Mucosa of descending colon (tissue), 3 donors: ENCODE results near the gene MAGI2. TPM values are rescaled to one million over a fixed set of nuclear protein-coding genes. Genes with fewer than 3 reads are reported as not detected.

Experiments
- ATAC-seq: fragments of 200-7000 bp; cut with Tn5 transposase; one replicate; pipeline ENCODE4 v1.9.1; 2020; ENCODE audit warnings: mild to moderate bottlenecking, moderate library complexity
- DNase-seq, 3 donors: peaks; one replicate each; pipeline ENCODE4 v3.0.0-alpha.2; 2020
- H3K36me3 ChIP-seq: fragments of 200-600 bp; one replicate; pipeline ENCODE4 v1.8.0; 2021; ENCODE audit warnings: low read depth, mild to moderate bottlenecking
- H3K4me1 ChIP-seq: fragments of 200-600 bp; one replicate; pipeline ENCODE4 v1.8.0; 2021; ENCODE audit warnings: low read depth, mild to moderate bottlenecking
- H3K4me3 ChIP-seq: fragments of 200-600 bp; one replicate; pipeline ENCODE4 v1.8.0; 2021; ENCODE audit warnings: mild to moderate bottlenecking
- H3K9me3 ChIP-seq: fragments of 200-600 bp; one replicate; pipeline ENCODE4 v1.8.0; 2021; ENCODE audit warnings: mild to moderate bottlenecking
- intact Hi-C, 2 donors: fragments of 100-400 bp; cut with DNase I in 1 of 2; cut with micrococcal nuclease in 1 of 2; formaldehyde crosslinking; loops; one replicate each; pipeline versions ENCODE4 v1.11.0 to v1.11.1; 2022; cut with DNase I, micrococcal nuclease
- total RNA-seq, 3 donors: library from RNA; stranded (reverse); fragmentation: NEBNext Ultra II Directional in 2 of 3; extraction: Animal tissue kit (Norgen Biotek cat#: 25700) in 2 of 3; gene quantifications; one replicate each; pipeline versions ENCODE4 v1.2.1 to v1.2.4, GENCODE V29; 2021 to 2023
- TF ChIP-seq, protein P1 (sequence below): fragments of 200-600 bp; IDR thresholded peaks from one replicate; pipeline ENCODE4 v1.8.0; 2022; ENCODE audit warnings: antibody characterized with exemption, mild to moderate bottlenecking
- donor health status: DM: no; HTN: no; CAD: no; lungs with moderate emphysema.
- donor health status: DM: no; HTN: no; CAD: no.
- donor health status: DM: no; HTN: yes; CAD: no.

The MAGI2 gene
- total RNA-seq, 3 donors from 2014 or later = 1.9 to 14.5 (median 2.7) TPM

DNA sequence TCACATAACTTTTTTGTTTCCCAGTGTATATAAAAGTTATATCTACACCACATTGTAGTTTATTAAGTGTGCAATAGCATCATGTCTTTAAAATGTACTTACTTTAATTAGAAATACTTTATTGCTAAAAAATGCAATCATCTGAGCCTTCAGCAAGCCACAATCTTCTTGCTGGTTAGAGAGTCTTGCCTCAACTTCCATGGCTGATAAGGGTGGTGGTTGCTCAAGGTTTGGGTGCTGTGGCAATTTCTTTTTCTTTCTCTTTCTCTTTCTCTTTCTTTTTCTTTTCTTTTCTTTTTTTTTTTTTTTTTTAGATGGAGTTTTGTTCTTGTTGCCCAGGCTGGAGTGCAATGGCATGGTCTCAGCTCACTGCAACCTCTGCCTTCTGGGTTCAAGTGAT, 360.0 kb downstream of the MAGI2 start:
- H3K9me3 ChIP-seq = no peaks in the 10 kb centered on the region
- no peak overlapping the region for H3K4me3 ChIP-seq
- H3K4me1 ChIP-seq = no peaks in the 10 kb centered on the region
- intact Hi-C loops = no loop called here
- H3K36me3 ChIP-seq = no peaks in the 10 kb centered on the region
- ATAC-seq (no peak), DNase-seq (no peak)
- TF ChIP-seq, protein P1, sequence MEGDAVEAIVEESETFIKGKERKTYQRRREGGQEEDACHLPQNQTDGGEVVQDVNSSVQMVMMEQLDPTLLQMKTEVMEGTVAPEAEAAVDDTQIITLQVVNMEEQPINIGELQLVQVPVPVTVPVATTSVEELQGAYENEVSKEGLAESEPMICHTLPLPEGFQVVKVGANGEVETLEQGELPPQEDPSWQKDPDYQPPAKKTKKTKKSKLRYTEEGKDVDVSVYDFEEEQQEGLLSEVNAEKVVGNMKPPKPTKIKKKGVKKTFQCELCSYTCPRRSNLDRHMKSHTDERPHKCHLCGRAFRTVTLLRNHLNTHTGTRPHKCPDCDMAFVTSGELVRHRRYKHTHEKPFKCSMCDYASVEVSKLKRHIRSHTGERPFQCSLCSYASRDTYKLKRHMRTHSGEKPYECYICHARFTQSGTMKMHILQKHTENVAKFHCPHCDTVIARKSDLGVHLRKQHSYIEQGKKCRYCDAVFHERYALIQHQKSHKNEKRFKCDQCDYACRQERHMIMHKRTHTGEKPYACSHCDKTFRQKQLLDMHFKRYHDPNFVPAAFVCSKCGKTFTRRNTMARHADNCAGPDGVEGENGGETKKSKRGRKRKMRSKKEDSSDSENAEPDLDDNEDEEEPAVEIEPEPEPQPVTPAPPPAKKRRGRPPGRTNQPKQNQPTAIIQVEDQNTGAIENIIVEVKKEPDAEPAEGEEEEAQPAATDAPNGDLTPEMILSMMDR = no peak

DNA sequence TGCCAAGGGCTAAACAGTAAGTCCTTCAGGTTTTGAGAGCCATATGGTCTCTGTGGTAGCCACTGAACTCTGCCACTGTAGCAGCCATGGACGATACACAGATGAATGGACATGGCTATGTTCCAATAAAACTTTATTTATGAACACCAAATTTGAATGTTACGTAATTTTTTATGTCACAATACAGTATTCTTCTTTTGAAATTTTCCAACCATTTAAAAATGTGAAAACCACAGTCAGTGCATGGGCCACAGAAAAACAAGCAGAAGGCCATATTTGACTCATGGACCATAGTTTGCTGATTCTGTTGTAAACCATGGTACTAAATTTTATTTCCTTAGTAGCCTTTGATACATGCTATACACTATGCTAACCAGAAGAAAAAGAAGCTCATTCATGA, 361.8 kb downstream of the MAGI2 start:
- TF ChIP-seq, protein P1 = no peak
- no peaks in the 10 kb centered on the region for H3K9me3 ChIP-seq
- DNase-seq = no peak
- no peak overlapping the region for H3K4me3 ChIP-seq
- intact Hi-C loops = no loop called here
- no peak for ATAC-seq
- H3K4me1 ChIP-seq = no peaks in the 10 kb centered on the region
- H3K36me3 ChIP-seq = no peaks in the 10 kb centered on the region

DNA sequence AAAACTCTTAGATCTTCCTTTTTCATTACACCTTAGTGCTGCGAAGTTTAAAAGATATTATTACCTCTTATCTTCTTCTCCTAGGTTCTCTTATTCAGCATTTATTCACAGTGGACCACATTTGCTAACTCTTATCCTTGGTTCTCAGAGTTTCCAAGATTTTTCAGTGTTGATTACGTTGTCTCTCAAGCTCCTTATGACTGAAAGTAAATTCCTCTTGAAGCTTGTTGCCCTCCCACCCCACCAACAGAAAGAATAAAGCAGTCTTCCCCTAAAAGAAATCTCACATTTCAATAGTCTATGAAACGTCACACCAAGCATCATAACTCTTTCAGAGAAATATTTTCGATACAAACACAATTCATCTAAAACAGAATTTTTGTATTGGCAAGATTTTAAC, 362.5 kb downstream of the MAGI2 start:
- Histone ChIP-seq H3K4me1 (no peaks in the 10 kb centered on the region), H3K36me3 (no peaks in the 10 kb centered on the region), H3K4me3 (no peak overlapping the region), H3K9me3 (no peaks in the 10 kb centered on the region)
- TF ChIP-seq, protein P1 = no peak
- DNase-seq = no peak
- no peak for ATAC-seq
- intact Hi-C loops = no loop called here

DNA sequence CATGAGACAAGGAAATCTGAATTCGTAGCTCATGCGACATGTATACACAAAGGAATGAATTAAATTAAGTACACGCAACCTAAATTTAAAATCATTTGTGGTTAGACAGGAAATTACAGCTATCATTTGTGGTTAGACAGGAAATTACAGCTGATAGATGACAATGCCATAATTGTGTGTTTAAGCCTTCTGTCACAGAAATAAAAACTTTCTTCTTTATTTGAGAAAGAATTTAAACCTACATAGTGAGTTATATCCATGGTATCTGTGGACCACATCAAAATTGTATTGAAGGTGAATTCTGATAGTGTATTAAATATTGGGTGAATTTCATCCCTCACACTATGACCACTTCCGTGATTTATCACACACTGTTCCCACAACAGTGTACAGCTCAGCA, 362.9 kb downstream of the MAGI2 start:
- TF ChIP-seq, protein P1 = no peak
- Histone ChIP-seq H3K9me3 (no peaks in the 10 kb centered on the region), H3K4me1 (no peaks in the 10 kb centered on the region), H3K36me3 (no peaks in the 10 kb centered on the region), H3K4me3 (no peak overlapping the region)
- ATAC-seq (no peak), DNase-seq (no peak)
- intact Hi-C loops = no loop called here

DNA sequence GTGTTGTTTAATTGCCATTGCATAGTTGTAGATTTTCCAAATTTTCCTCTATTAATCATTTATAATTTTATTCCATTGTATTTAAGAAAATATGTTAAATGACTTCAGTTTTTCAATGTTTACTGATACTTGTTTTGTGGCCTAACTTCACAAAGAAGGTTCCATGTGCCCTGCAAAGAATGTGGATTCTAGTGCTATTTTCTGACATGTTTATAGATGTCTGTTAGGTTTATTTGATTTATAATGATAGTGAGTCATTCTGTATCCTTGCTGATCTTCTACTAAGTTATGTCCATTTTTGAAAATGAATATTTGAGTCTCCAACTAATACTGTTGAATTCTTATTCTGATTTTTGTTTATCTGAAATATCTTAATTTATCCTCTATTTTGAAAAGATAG, 369.0 kb downstream of the MAGI2 start:
- DNase-seq (no peak), ATAC-seq (no peak)
- no peaks in the 10 kb centered on the region for H3K36me3 ChIP-seq
- H3K9me3 ChIP-seq = no peaks in the 10 kb centered on the region
- TF ChIP-seq, protein P1 = no peak
- H3K4me1 ChIP-seq = no peaks in the 10 kb centered on the region
- intact Hi-C loops = no loop called here
- no peak overlapping the region for H3K4me3 ChIP-seq

DNA sequence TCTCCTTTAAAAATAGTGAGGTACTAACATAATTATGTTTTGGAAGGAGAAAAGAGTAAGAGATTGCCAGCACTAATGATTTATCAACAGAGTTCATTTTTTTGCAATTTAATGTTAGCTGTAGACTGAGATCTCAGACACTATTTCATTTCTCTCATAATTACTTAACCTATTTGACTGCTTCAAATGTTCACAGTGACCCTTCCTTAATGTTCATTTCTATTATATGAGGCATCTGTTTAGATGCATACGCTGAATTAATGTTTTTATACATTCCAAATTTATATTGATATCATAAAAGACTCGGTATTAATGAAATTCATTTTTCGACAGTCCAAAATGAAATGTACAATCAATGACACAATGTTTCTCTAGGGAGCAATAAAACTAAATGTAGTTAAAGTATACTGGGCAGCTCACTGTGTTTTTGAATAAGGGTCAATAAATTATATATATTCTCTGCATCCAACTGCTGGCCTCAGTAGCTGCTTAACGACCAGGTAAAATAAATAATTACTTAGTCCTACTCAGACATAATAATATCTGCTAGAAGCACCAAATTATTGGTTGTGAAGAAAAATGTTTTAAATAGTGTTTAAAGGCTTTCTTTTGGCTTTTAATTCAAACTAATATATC, 373.4 kb downstream of the MAGI2 start:
- TF ChIP-seq, protein P1 = no peak
- Histone ChIP-seq H3K4me3 (no peak overlapping the region), H3K9me3 (no peaks in the 10 kb centered on the region), H3K4me1 (no peaks in the 10 kb centered on the region), H3K36me3 (no peaks in the 10 kb centered on the region)
- DNase-seq (no peak), ATAC-seq (no peak)
- intact Hi-C loops = no loop called here
